ENCODE results near the gene ITM2C. TPM values are rescaled to one million over a fixed set of nuclear protein-coding genes. Genes with fewer than 3 reads are reported as not detected.

Gene ITM2C
- total and polyA plus RNA-seq, 9 donors = 52.3 to 96.2 (median 67.8) TPM

DNA sequence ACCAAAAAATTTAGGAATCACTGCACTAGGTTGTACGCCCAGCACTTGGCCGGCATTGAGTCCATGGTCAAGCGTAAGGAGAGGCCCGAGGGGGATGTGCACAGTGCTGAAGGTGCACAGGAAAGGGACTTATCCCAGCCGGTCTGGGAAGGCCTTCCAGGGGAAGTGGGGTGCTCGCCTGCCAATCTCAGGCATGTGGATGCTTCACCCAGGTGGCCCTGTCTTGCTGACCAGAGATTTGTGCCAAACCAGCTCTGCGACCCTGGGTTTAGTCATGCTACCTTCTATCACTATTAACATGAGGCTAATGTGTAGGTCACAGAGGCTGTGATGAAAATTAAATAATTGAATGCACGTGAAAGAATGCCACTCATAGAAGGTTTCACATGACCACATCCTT lies 1.7 kb upstream of the ITM2C start:
- Histone ChIP-seq H3K36me3 (no peaks in the 10 kb centered on the region), H3K27ac (no peak overlapping the region), H3K4me3 (no peak overlapping the region), H3K27me3 (no peaks in the 10 kb centered on the region), H3K4me1 (ENCODE audit: insufficient read depth) (peaks cover 7% of the 10 kb centered on the region), H3K9me3 (no peaks in the 10 kb centered on the region)
- TF ChIP-seq EP300 (IDR thresholded peaks at IDR 0.05) = no peak
- TF ChIP-seq, protein P1, sequence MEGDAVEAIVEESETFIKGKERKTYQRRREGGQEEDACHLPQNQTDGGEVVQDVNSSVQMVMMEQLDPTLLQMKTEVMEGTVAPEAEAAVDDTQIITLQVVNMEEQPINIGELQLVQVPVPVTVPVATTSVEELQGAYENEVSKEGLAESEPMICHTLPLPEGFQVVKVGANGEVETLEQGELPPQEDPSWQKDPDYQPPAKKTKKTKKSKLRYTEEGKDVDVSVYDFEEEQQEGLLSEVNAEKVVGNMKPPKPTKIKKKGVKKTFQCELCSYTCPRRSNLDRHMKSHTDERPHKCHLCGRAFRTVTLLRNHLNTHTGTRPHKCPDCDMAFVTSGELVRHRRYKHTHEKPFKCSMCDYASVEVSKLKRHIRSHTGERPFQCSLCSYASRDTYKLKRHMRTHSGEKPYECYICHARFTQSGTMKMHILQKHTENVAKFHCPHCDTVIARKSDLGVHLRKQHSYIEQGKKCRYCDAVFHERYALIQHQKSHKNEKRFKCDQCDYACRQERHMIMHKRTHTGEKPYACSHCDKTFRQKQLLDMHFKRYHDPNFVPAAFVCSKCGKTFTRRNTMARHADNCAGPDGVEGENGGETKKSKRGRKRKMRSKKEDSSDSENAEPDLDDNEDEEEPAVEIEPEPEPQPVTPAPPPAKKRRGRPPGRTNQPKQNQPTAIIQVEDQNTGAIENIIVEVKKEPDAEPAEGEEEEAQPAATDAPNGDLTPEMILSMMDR (IDR thresholded peaks at IDR 0.05) = no peak
- no peak for TF ChIP-seq POLR2A (IDR thresholded peaks at IDR 0.05)
- intact Hi-C loops (cut with DNase I) = no loop called here
- DNase-seq = no peak
- 66 to 78% (median 78%) methylated on average over 7 to 8 of the region's 8 CpGs for WGBS, 3 donors

DNA sequence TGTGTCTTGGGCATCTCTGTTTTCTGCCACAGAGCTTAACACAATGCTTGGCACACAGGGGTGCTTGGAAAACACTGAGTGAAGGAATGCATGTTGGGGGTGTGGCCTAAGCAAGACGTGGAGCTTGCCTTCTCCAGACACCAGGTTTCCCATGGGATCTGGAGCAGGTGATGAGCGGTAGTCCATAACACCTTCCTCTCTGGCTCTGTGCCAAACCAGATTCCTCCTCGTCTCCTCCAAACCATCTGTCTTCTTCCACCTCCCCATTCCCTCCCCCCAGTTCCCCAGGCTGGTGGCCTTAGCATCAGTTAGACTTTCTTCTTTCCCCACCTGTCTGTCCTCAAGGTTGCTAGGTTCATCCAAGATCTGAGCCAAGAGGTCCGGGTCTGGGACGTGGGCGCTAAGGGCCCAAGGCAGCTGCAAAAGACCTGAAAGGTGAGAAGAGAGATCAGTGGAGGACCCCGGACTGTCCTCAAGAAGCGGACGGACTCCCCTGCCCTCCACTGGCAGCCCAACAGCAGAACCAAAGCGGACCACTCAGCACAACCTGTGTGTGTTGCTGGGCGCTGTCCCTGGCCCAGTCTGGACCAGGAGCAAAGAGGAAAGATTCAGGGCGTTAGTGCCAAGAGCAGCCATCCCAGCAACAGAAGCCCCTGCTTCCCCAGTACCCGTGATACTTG lies 1.2 kb upstream of the ITM2C start:
- no peaks in the 10 kb centered on the region for H3K27me3 ChIP-seq
- no peaks in the 10 kb centered on the region for H3K36me3 ChIP-seq
- WGBS, 3 donors = 67 to 73% (median 71%) methylated on average over 13 of the region's 13 CpGs
- peaks cover 7% of the 10 kb centered on the region for H3K4me1 ChIP-seq (ENCODE audit: insufficient read depth)
- H3K4me3 ChIP-seq = no peak overlapping the region
- no peak for DNase-seq
- TF ChIP-seq POLR2A (IDR thresholded peaks at IDR 0.05) = no peak
- TF ChIP-seq, protein P1 (IDR thresholded peaks at IDR 0.05) = no peak
- TF ChIP-seq EP300 (IDR thresholded peaks at IDR 0.05) = no peak
- intact Hi-C loops (cut with DNase I) = no loop called here
- H3K27ac ChIP-seq = no peak overlapping the region
- no peaks in the 10 kb centered on the region for H3K9me3 ChIP-seq

DNA sequence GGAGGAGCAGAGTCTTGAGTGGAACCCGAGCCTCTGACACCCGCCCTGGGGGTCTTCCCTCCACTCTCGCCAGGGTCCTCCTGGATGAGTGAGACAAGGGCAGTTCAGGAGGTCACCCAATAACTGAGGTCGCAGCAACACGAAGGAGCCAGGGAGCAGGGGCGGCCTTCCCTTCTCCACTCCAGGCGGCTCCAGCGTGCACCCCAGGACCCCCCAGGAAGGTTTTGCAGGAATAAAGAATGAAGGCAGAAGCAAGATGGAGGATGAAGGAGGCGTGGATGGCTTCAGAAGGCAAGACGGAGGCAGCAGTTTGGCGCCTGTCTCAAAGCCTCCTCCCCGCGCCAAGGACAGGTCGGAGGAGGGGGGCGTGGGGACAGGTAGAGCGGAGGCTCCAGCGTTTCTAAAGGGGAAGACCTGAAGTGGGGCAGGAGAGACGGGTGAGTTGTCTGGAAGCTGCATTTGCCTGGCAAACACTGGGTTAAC lies 579 bp upstream of the ITM2C start:
- Histone ChIP-seq H3K9me3 (no peaks in the 10 kb centered on the region), H3K27me3 (no peaks in the 10 kb centered on the region), H3K36me3 (no peaks in the 10 kb centered on the region), H3K4me3 (peak overlapping the region; percentile 67), H3K27ac (no peak overlapping the region), H3K4me1 (ENCODE audit: insufficient read depth) (peaks cover 7% of the 10 kb centered on the region)
- no peak for DNase-seq
- no peak for TF ChIP-seq EP300 (IDR thresholded peaks at IDR 0.05)
- TF ChIP-seq POLR2A (IDR thresholded peaks at IDR 0.05) = no peak
- TF ChIP-seq, protein P1 (IDR thresholded peaks at IDR 0.05) = no peak
- intact Hi-C loops (cut with DNase I) = no loop called here
- WGBS, 3 donors = 26 to 34% (median 32%) methylated on average over 18 of the region's 18 CpGs

DNA sequence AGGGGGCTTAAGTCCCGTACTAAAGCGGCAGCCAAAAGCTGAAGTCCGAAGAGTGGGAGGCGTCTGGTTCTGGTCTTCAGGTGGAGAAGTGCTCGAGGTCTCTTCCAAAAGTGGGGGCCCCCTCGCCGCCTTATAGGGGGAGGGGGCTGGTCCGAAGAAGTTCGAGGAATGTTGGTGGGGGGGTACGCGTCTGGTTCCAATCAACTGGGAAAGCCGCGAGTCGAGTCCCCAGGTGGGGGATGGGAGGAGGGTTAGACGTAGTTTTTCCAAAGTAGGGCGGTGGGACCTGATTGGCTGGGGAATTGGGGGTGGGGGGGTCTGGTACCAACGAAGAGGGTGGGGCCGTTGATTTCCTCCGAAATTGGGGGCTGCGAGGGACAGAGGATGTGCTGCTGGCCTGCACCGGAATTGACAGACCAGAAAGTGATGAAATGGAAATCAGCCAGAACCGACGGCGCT lies 594 bp downstream of the ITM2C start:
- peaks cover 7% of the 10 kb centered on the region for H3K4me1 ChIP-seq (ENCODE audit: insufficient read depth)
- H3K9me3 ChIP-seq = no peaks in the 10 kb centered on the region
- H3K36me3 ChIP-seq = no peaks in the 10 kb centered on the region
- H3K27me3 ChIP-seq = no peaks in the 10 kb centered on the region
- TF ChIP-seq POLR2A (IDR thresholded peaks at IDR 0.05) (no peak), EP300 (IDR thresholded peaks at IDR 0.05) (no peak)
- TF ChIP-seq, protein P1 (IDR thresholded peaks at IDR 0.05) = no peak
- 1 to 2% (median 1%) methylated on average over 24 of the region's 24 CpGs for WGBS, 3 donors
- no peak overlapping the region for H3K27ac ChIP-seq
- no peak for DNase-seq
- intact Hi-C loops (cut with DNase I) = no loop called here
- H3K4me3 ChIP-seq = peak overlapping the region; percentile 67

Measured in ovary (tissue), 9 donors.